H1 (cell line): ENCODE measurements around the gene CAV1. TPM values are rescaled to one million over a fixed set of nuclear protein-coding genes. Genes with fewer than 3 reads are reported as not detected.

Source experiments
- CTCF ChIA-PET: fragments of 300-600 bp; sonication (Branson Sonifier 250); formaldehyde crosslinking; loops from one replicate; lab custom pipeline; 2021; ENCODE audit not compliant: partially characterized antibody; lab: Charles Lee
- POLR2A ChIA-PET: fragments of 300-600 bp; sonication (Branson Sonifier 250); formaldehyde crosslinking; loops from one replicate; lab custom pipeline; 2021; ENCODE audit warnings: inconsistent platforms; ENCODE audit not compliant: partially characterized antibody; lab: Charles Lee
- DNase-seq, 2 experiments: peaks; one replicate each; pipeline versions ENCODE4 v3.0.0 to v3.0.0-alpha.2; 2010 to 2022; ENCODE audit warnings: low spot score in 2 of 2, low read depth in 1 of 2, mixed read lengths in 1 of 2
- FAIRE-seq: peaks from 2 replicates; lab custom pipeline; 2011; peaks lifted over from hg19 to GRCh38; lab: Jason Lieb, UNC
- H2AFZ ChIP-seq: 2 replicates; pipeline ENCODE4 v1.8.1; 2012; ENCODE audit warnings: low read length, inconsistent platforms
- H2AK5ac ChIP-seq: 2 replicates; pipeline ENCODE4 v1.6.1; 2013; ENCODE audit warnings: low read depth, low read length
- H2BK120ac ChIP-seq: replicated peaks from 2 replicates; pipeline ENCODE3; 2013; ENCODE audit warnings: low read depth, low read length, inconsistent platforms
- H2BK12ac ChIP-seq: 2 replicates; pipeline ENCODE4 v1.6.1; 2013; ENCODE audit warnings: low read depth, low read length
- H2BK15ac ChIP-seq: 2 replicates; pipeline ENCODE4 v1.6.1; 2013; ENCODE audit warnings: low read length
- H2BK20ac ChIP-seq: 2 replicates; pipeline ENCODE4 v1.6.1; 2013; ENCODE audit warnings: low read length
- H2BK5ac ChIP-seq: 2 replicates; pipeline ENCODE4 v1.6.1; 2013; ENCODE audit warnings: low read depth, low read length
- H3K14ac ChIP-seq: 2 replicates; pipeline ENCODE4 v1.6.1; 2013; ENCODE audit warnings: inconsistent platforms; ENCODE audit not compliant: insufficient read length
- H3K18ac ChIP-seq: 2 replicates; pipeline ENCODE4 v1.6.1; 2013; ENCODE audit warnings: low read length; ENCODE audit errors: extremely low read depth
- H3K23ac ChIP-seq: 2 replicates; pipeline ENCODE4 v1.6.1; 2013; ENCODE audit warnings: inconsistent platforms; ENCODE audit not compliant: insufficient read length
- H3K23me2 ChIP-seq: 2 replicates; pipeline ENCODE4 v1.6.1; 2013; ENCODE audit warnings: low read depth, low read length
- H3K27ac ChIP-seq: 2 replicates; pipeline ENCODE4 v1.6.1; 2011; ENCODE audit warnings: low read depth, low read length, inconsistent platforms
- H3K27me3 ChIP-seq, 4 experiments: replicated peaks in 1 of 4; 1 replicate in 1 of 4; 2 replicates in 3 of 4; pipeline versions ENCODE4 v1.6.1 to v1.8.1; 2011 to 2013; ENCODE audit warnings: low read length in 3 of 4, mild to moderate bottlenecking in 3 of 4, inconsistent platforms in 2 of 4, mixed read lengths in 2 of 4, moderate library complexity in 1 of 4; ENCODE audit not compliant: control insufficient read depth in 3 of 4, insufficient read depth in 3 of 4; ENCODE audit errors: extremely low read depth in 1 of 4
- H3K36me3 ChIP-seq, 4 experiments: 2 replicates each; pipeline versions ENCODE4 v1.6.1 to v1.8.1; 2011 to 2013; ENCODE audit warnings: mild to moderate bottlenecking in 4 of 4, low read length in 3 of 4, moderate library complexity in 2 of 4, control low read depth in 1 of 4, inconsistent platforms in 1 of 4; ENCODE audit not compliant: insufficient read depth in 4 of 4, control insufficient read depth in 2 of 4
- H3K4ac ChIP-seq: replicated peaks from 2 replicates; pipeline ENCODE3; 2013; ENCODE audit warnings: low read length, low read depth, mixed read lengths, inconsistent platforms; ENCODE audit not compliant: insufficient read length
- H3K4me1 ChIP-seq, 4 experiments: replicated peaks in 1 of 4; 1 replicate in 1 of 4; 2 replicates in 3 of 4; pipeline versions ENCODE4 v1.6.1 to v1.8.1; 2011 to 2013; ENCODE audit warnings: low read length in 3 of 4, inconsistent platforms in 2 of 4, mixed read lengths in 1 of 4; ENCODE audit not compliant: insufficient read depth in 4 of 4, control insufficient read depth in 3 of 4
- H3K4me2 ChIP-seq, 2 experiments: 2 replicates each; pipeline versions ENCODE4 v1.6.1 to v1.8.1; 2011 to 2013; ENCODE audit warnings: low read depth in 2 of 2, low read length in 2 of 2, control low read depth in 1 of 2, inconsistent platforms in 1 of 2, mild to moderate bottlenecking in 1 of 2; ENCODE audit not compliant: insufficient read depth in 1 of 2
- H3K4me3 ChIP-seq, 4 experiments: fragments of 200-600, 300-600 bp in 1 of 4; sonication (generic), shearing (Covaris generic), sonication (Bioruptor Twin) in 1 of 4; 2 replicates each; pipeline versions ENCODE4 v1.5.1 to v1.8.1; 2011 to 2016; ENCODE audit warnings: low read length in 4 of 4, low read depth in 3 of 4, control low read depth in 2 of 4, inconsistent platforms in 2 of 4, mild to moderate bottlenecking in 2 of 4, mixed read lengths in 1 of 4, moderate library complexity in 1 of 4; ENCODE audit not compliant: insufficient read depth in 2 of 4; ENCODE audit errors: extremely low read depth in 1 of 4
- H3K56ac ChIP-seq: replicated peaks from 2 replicates; pipeline ENCODE3; 2013; ENCODE audit warnings: low read depth, mild to moderate bottlenecking, mixed read lengths, low read length, inconsistent platforms; ENCODE audit not compliant: insufficient read length
- H3K79me1 ChIP-seq: 2 replicates; pipeline ENCODE4 v1.6.1; 2013; ENCODE audit warnings: low read depth, low read length, control low read depth
- H3K79me2 ChIP-seq, 2 experiments: 2 replicates each; pipeline versions ENCODE4 v1.6.1 to v1.8.1; 2012 to 2013; ENCODE audit warnings: low read length in 2 of 2, mild to moderate bottlenecking in 2 of 2, inconsistent platforms in 1 of 2; ENCODE audit not compliant: insufficient read depth in 2 of 2, control insufficient read depth in 1 of 2
- H3K9ac ChIP-seq, 4 experiments: replicated peaks in 1 of 4; 1 replicate in 1 of 4; 2 replicates in 3 of 4; pipeline versions ENCODE4 v1.6.1 to v1.8.1; 2011 to 2013; ENCODE audit warnings: low read depth in 3 of 4, low read length in 3 of 4, control low read depth in 2 of 4, mild to moderate bottlenecking in 2 of 4, moderate library complexity in 2 of 4, inconsistent platforms in 1 of 4; ENCODE audit errors: extremely low read depth in 1 of 4
- H3K9me3 ChIP-seq, 2 experiments: 2 replicates each; pipeline versions ENCODE4 v1.6.1 to v1.8.1; 2012 to 2013; ENCODE audit warnings: mild to moderate bottlenecking in 2 of 2, moderate library complexity in 2 of 2, control low read depth in 1 of 2, inconsistent platforms in 1 of 2, low read depth in 1 of 2, low read length in 1 of 2, mixed read lengths in 1 of 2; ENCODE audit not compliant: insufficient read depth in 2 of 2
- H4K20me1 ChIP-seq, 2 experiments: replicated peaks in 1 of 2; 2 replicates each; pipeline versions ENCODE3 to v1.8.1; 2011 to 2013; ENCODE audit warnings: inconsistent platforms in 2 of 2, low read length in 2 of 2, mild to moderate bottlenecking in 1 of 2; ENCODE audit not compliant: insufficient read depth in 2 of 2, control insufficient read depth in 1 of 2
- H4K5ac ChIP-seq: 2 replicates; pipeline ENCODE4 v1.6.1; 2013; ENCODE audit warnings: low read length, low read depth, mixed read lengths, inconsistent platforms; ENCODE audit not compliant: insufficient read length
- H4K8ac ChIP-seq: 2 replicates; pipeline ENCODE4 v1.8.0; 2013; ENCODE audit warnings: mild to moderate bottlenecking, moderate library complexity, low read length, inconsistent platforms; ENCODE audit not compliant: insufficient read depth; ENCODE audit errors: extremely low read depth
- H4K91ac ChIP-seq: replicated peaks from 2 replicates; pipeline ENCODE3; 2013; ENCODE audit warnings: low read length, mixed read lengths, inconsistent platforms; ENCODE audit not compliant: insufficient read length
- HDAC6 ChIP-seq: IDR thresholded peaks from one replicate; pipeline ENCODE4 v1.7.1; 2012; ENCODE audit warnings: low read depth, mild to moderate bottlenecking, inconsistent platforms, low read length, moderate library complexity
- WGBS, 2 experiments: shearing (Covaris generic) in 1 of 2; methylation state at CpG; one replicate each; pipeline versions ENCODE4 v1.1.6 to v1.1.7; 2013 to 2015; ENCODE audit warnings: low lambda C conversion rate in 2 of 2, mixed read lengths in 2 of 2, inconsistent platforms in 1 of 2, low coverage in 1 of 2, missing lambda C conversion rate in 1 of 2; ENCODE audit not compliant: insufficient replicate concordance in 2 of 2, insufficient coverage in 1 of 2, insufficient read length in 1 of 2; ENCODE audit errors: extremely low coverage in 1 of 2, missing lambda C conversion rate in 1 of 2; 5-methylcytosine and 5-hydroxymethylcytosine counted together
- polyA plus RNA-seq, 7 experiments: library from polyadenylated mRNA; depleted of rRNA in 3 of 7; stranded (reverse) in 5 of 7; unstranded in 2 of 7; fragments of >200 nt in 5 of 7; fragments of 200-250 nt in 2 of 7; gene quantifications; 1 replicate in 5 of 7; 2 replicates in 1 of 7; 4 replicates in 1 of 7; pipeline versions ENCODE4 v1.2.1 to v1.2.3, GENCODE V29; 2011 to 2013; ENCODE audit warnings: missing spikeins in 2 of 7, mixed read lengths in 2 of 7
- total RNA-seq: library from RNA; stranded (reverse); fragmentation: NEBNext Ultra II Directional; extraction: Animal tissue kit (Norgen Biotek cat#: 25700); gene quantifications from 2 replicates; pipeline ENCODE4 v1.2.1, GENCODE V29; 2021

CAV1 gene
- total and polyA plus RNA-seq, 2 of the 8 experiments (the other 6 are each of a cell fraction or from before 2014, with no cell fraction given): 16.3 to 21.8 TPM

DNA sequence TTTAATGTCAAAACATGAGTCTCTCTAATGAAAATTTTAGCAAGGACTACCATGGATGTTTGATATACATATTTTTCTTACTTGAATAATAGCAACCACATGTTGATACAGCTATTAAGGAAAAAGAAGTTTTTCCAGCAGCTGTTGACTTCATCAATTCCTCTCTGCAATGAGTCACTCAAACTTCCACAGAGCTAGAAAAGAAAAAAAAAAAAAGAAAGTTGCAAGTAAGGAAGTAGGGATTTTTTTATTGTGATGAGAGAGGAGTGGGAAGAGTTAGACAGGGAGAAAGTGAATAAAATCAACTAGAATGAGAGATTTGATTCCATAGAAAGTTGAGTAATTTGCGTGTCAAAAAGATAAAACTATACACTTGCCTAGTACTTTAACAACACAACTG lies 46.2 kb downstream of the CAV1 start:
- H3K14ac ChIP-seq: no peak overlapping the region
- H2BK120ac ChIP-seq: no peak overlapping the region
- H3K36me3 ChIP-seq: no peaks in the 10 kb centered on the region
- H4K20me1 ChIP-seq: no peaks in the 10 kb centered on the region
- no peak overlapping the region for H3K27ac ChIP-seq
- no peak overlapping the region for H2AFZ ChIP-seq
- no peaks in the 10 kb centered on the region for H3K79me2 ChIP-seq
- H4K5ac ChIP-seq: no peak overlapping the region
- no peaks in the 10 kb centered on the region for H3K79me1 ChIP-seq
- H3K4ac ChIP-seq: no peak overlapping the region
- no peaks in the 10 kb centered on the region for H3K9me3 ChIP-seq
- H3K4me1 ChIP-seq: no peaks in the 10 kb centered on the region
- no peak overlapping the region for H2BK5ac ChIP-seq
- no peak overlapping the region for H2BK20ac ChIP-seq
- H3K23ac ChIP-seq: no peak overlapping the region
- no peak for TF ChIP-seq HDAC6
- TF ChIP-seq, all 59 proteins: peak for 0
- Histone ChIP-seq H3K23me2 (no peaks in the 10 kb centered on the region), H2AK5ac (no peak overlapping the region), H3K56ac (no peak overlapping the region), H2BK12ac (no peak overlapping the region), H3K27me3 (no peaks in the 10 kb centered on the region), H2BK15ac (no peak overlapping the region), H3K18ac (no peak overlapping the region), H4K8ac (no peak overlapping the region), H3K4me3 (no peak overlapping the region), H3K4me2 (no peak overlapping the region), H4K91ac (no peak overlapping the region), H3K9ac (no peak overlapping the region)
- FAIRE-seq (no peak), DNase-seq (no peak)
- ChIA-PET CTCF (interaction anchor here (0.9 to 1.1 kb wide), 2 partner anchors 9 to 11 kb away, joined by 3 read pairs; no protein-coding TSS in a partner anchor), POLR2A (no interaction called here)
- WGBS, 2 experiments: 90% methylated on average over 1 of the region's 1 CpG; no CpG with 5 or more reads in 1 of the 2 experiments
